ENCODE results near the gene TSFM.

TSFM gene

DNA sequence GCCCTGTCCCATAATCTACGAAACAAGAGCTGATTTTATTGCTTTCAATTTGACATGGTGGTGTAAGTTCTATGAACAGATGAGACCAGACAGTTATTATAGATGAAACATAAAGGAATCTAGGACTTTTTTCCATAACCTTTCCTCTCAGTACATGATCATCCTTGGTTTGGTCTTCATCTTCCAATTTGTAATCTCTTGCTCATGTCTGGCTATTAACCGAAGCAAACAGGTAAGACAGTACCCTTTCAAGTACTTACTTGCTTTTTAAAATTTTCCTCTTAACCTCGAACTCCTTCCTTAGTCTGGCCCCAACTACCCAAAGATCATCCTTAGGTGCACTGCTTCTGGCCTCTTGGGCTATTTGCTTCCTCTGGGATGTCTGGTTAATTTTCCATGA is 36.6 kb upstream of the TSFM start:
- no peak for DNase-seq (ENCODE audit: low spot score)

DNA sequence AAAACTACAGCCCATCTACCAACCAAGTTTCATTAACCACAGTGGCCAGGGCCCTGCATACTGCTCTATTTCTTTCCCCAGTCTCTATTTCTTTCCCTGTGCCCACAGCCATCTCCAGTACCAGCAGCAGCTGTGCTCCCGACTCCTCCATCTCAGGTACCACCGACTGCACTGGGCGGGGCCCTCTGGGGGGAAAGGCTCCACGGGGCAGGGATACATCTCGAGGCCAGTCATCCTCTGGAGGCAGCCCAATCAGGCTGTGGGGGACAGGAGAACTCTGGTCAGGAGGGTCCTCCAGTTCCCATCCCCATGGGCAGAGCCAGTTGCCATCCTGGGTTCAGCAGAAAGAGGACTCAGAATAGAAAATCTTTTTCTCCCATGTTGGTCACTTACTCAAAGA is 33.5 kb upstream of the TSFM start:
- DNase-seq (ENCODE audit: low spot score): no peak

DNA sequence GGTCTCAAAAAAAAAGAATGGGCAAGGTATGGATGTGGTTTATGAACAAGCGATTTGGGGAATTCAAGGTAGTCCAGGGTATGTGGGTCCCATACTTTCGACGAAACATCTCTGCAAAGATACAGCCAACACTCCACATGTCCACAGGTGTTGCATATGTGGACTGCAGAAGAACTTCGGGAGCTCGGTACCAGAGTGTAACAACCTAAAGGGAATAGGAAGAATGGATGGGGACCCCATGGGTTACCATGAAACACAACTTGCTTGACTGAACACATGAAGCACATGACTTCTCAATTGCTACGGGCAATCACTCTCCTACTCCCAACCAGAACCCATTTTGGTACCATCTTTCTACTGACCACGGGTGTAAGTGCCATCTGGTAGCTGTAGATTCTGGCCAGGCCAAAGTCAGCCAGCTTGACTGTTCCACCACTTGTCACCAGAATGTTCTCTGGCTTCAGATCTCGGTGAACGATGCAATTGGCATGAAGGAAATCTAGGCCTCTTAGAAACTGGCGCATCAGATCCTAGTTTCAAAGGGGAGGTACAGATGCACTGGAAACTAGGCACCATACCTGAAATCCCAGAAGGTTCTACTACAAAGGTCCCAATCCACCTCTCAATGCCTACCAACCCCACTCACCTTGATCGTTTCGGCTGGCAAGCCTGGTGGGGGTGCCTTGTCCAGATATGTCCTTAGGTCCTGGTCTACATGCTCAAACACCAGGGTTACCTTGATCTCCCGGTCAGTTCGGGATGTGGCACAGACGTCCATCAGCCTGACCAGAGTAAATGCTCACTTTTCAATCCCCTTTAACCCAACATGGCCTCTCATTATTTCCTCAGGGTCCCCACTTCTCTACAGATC is 31.8 kb upstream of the TSFM start:
- no peak for DNase-seq (ENCODE audit: low spot score)

DNA sequence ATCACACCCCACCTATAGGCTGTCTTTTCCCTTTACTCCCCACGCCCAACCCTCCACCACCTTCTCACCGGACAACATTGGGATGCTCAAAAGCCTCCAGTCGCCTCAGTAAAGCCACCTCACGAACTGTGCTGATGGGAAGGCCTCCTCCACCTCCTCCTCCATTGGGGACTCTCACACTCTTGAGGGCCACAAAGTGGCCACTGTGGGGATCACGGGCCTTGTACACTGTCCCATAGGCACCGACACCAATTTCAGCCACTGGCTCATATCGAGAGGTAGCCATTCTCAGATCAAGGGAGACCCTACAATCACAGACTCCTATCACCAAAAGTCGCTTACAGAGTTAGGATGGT is 31.2 kb upstream of the TSFM start:
- no peak for DNase-seq (ENCODE audit: low spot score)

DNA sequence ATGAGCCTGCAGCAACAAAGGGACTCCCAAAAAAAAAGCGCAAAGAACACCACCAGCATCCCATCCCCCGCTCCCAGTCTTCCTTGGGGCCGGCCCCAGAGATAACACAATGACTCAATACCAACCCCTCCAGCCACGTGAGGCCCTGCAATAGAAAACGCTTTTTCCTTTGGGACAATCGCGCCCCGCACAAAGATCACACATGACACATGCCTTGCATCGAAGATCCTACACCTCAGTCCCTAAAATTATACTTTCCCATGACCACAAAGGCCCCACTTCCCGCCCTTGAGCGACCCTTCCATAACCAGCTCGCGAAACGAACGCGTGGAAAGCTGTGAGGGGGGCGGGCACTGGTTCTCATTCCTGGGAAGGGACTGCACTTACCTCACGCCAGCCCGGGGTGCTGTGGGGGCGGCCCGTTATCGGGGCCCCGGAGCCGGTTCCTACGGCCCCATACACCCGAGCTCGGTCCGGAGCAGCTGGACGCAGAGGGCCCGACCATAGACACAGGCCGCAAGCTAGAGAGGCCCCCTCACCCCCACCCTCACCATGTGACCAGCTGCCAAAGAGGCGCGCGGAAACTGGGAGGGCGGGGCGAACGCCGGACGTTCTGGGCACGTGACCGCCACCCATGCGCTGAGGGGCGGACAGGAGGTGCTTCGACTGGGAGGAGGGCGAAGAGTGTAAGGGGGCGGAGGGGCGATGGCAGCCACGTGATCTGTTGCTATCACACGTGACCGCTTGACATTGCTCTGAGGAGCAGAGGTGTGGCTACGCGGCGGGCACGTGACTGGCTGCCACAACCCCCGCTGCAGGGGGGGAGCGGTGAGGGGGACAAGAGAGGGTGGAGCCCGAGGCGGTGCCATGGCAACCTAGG is 30.6 kb upstream of the TSFM start, which contains the start of gene CDK4:
TSS of gene CDK4 (minus strand) at position 523 of the 880 bp plus-strand sequence. CDS start 593 bp downstream, outside the sequence.
- peak; percentile 100 for DNase-seq (ENCODE audit: low spot score)

DNA sequence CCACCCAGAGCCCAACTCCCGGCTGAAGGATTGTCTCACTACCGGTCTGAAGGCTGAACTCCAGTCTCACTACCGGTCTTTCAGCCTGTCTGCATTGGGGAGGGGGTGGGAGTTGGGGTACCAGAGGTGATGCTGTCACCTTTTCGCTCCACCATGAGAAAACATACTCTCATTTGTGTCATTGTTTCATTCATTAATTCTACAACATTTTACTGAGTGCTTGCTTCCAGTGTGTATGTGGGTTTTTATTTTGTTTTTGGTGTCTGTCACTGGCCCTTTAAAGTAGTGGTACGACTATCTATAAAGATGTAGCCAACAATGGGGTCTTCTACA is 30.0 kb upstream of the TSFM start:
- DNase-seq (ENCODE audit: low spot score): no peak

DNA sequence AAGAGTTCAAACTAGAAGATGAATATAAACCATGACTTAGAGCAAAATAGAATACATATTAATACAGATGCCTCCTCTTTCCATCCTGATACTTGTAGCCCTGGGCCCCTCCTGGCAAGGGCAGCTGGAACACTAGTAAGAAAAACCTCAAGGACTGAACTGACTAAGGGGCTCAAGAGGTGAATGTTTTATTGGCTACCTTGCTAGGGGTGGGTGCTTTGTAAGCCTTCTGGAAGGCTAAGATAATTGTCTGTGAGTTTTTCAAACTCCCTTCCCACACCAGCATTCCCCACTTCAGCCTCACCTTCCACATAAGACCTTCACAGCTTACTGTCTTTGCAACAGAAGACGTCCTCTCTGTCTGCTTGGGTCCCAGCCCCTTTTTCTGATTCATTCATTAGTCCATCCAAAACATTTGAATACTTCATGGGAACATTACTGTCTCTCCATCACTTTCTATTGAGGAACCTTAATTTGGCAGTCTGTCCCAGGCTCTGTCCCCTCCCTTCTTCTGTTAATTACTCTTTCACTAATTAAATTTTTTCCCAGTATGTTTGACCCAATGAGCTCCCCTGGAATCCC is 28.7 kb upstream of the TSFM start:
- no peak for DNase-seq (ENCODE audit: low spot score)

DNA sequence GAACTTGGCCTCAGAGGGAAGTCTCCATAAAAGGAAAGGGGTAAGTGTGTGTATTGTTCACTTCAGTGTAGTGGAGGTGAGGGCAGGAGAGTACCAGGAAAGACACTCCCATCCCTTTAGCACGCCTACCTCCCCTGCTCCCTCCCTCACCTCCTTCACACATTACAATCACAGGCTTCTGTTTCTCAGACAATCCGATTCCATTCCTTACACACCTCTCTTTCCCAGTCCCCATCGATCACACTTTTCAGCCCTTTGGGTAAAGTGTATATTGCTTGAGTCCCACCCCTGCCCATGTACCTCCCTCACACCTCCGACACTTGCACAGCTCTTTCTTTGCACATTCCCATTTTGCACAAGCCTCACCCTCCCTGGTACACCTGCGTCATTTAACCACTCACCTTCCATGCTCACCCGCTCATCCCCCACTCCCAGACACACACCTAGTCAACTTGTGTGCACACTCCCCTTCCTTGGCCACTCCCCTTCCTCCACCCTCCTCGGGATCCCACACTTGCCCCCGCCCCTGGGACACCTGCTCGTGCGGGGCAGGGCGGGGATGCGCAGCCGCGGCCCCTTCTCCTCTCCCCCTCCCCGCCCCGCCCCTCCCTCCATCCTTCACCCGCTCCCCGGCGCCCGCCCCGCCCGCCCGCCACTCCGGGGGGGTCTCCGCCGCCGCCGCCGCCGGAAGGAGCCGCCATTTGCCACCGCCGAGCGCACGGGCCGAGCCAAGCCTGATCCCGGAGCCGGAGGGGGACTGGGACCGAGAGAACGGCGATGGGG is 28.0 kb upstream of the TSFM start, which contains the start of gene MARCHF9:
TSS of gene MARCHF9 (plus strand) at position 693 of the 783 bp plus-strand sequence. CDS start 426 bp downstream, outside the sequence.
- peak; percentile 79 for DNase-seq (ENCODE audit: low spot score)

DNA sequence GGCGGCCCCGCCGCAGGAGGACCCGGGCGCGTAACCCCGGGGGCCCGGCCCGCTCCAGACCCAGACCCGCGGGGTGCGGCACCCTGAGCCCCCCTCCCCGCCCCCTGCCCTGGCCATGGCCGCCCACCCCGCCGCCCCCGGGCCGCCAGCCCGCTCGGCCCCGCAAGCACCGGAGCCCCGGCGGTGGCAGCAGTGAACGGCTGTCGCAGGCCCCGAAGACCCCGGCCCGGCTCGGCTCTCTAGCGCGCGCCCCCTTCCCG is 27.5 kb upstream of the TSFM start:
- DNase-seq (ENCODE audit: low spot score): no peak

DNA sequence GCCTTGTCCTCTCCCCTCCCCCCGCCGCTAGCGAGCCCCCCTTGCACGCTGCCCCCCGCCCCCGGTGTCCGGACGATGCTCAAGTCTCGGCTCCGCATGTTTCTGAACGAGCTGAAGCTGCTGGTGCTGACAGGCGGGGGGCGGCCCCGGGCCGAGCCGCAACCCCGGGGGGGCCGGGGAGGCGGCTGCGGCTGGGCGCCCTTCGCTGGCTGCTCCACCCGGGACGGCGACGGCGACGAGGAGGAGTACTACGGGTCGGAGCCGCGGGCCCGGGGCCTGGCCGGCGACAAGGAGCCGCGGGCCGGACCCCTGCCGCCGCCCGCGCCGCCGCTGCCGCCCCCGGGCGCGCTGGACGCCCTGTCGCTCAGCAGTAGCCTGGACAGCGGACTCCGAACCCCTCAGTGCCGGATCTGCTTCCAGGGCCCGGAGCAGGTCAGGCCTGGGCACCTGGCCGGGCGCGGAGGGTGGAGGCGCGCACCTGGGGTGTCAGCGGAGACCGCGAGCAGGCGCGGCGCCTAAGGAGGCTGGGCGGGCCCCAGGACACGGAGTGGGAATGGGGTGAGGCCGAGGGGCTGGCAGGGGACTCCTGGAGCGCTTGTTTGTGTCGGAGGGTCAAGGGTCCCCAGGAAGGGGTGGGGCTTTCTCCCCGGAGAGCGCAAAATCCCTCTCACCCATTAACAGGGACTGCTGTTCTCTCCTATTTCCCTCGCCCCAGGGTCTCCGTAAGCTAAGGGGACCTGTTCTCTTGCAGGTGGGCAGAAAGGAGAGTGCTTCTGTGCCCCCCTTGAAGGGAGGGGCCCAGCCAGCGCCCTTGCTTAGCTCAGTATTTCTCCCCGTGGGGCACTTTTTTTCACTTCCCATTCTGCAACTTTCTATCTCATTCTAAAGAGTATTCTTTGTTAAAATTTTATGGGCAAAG is 26.9 kb upstream of the TSFM start:
- peak; percentile 73 for DNase-seq (ENCODE audit: low spot score)

DNA sequence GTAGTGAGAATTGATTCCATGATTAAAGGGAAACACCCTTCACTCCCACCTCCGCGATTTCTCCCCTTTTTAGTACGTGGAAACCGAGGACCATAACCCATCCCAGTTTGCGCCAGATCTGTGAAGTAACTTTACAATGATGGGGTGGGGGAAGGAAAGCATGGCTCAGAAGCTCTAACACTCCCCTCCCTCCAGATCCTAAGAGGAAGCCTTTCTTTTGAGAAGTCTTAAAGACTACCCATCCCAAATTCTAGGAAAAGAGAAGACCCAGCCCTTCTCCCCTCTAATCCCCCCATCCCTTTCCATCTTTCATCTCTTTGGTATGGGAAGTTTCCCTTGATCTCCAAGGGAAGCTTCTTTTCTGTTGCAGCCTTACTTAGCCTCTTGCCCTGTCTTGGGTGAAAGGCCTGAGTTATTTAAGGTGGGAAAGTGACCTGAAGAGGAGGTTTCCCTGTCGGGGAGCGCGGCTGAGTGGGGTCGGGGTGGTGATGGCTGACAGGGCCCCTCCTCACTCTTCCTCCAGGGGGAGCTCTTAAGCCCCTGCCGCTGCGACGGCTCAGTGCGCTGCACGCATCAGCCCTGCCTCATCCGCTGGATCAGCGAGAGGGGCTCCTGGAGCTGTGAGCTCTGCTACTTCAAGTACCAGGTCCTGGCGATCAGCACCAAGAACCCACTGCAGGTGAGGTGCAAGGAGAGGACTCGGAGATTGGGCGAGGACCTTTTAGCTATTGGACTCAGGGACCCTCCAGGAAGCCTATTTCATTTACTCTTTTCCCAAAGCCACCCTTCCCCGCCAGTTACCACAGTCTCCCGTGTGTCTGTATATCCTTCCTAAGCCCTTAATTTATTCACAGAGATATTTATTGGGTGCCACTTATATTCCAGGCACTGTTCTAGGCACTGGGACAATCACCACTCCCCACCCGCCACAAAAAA is 25.9 kb upstream of the TSFM start:
- DNase-seq (ENCODE audit: low spot score): peak; percentile 87

DNA sequence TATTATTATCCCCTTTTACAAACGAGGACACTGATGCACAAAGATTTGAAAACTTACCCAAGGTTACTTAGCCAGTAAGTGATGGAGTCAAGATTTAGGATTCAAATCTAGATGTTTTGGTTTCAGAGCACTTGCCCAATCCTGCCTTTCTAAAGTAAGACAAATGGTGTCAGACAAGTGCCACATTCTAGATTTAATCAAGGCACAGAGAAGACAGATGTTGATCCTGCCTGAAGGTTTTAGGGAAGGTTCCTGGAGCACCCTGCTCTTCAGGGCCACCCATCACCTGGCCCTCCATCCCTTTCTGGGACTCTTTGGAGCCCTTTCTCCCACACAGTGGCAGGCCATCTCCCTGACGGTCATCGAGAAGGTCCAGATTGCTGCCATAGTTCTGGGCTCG is 24.8 kb upstream of the TSFM start:
- no peak for DNase-seq (ENCODE audit: low spot score)

DNA sequence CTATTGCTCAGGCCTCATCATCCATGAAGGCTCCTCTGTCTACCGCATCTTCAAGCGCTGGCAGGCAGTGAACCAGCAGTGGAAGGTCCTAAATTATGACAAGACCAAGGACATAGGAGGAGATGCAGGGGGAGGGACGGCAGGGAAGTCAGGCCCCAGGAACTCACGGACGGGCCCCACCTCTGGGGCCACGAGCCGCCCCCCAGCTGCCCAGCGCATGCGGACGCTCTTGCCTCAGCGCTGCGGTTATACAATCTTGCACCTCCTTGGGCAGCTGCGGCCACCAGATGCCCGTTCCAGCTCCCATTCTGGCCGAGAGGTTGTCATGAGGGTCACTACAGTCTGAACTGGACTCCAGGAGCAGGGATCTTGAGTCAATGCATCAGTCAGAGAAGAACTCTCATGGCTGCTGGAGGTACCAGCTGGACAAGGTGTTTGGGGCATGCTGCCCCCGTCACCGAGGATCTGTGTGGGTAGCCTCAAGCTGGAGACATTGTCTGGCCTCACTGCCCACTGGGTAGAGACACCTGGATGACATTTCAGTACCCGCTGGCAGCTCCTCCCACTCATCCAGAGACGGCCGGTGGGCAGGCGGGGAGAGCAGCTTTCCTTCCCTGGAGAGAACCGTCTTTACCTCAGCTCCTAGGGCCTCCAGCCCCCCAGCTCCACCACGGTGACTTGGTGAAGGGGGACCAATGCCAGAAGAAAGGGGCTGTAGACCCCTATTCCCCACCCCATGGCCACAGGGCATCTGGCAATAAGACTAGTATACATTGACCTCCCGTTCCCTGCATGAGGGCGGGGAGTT is 23.8 kb upstream of the TSFM start:
- DNase-seq (ENCODE audit: low spot score): no peak

DNA sequence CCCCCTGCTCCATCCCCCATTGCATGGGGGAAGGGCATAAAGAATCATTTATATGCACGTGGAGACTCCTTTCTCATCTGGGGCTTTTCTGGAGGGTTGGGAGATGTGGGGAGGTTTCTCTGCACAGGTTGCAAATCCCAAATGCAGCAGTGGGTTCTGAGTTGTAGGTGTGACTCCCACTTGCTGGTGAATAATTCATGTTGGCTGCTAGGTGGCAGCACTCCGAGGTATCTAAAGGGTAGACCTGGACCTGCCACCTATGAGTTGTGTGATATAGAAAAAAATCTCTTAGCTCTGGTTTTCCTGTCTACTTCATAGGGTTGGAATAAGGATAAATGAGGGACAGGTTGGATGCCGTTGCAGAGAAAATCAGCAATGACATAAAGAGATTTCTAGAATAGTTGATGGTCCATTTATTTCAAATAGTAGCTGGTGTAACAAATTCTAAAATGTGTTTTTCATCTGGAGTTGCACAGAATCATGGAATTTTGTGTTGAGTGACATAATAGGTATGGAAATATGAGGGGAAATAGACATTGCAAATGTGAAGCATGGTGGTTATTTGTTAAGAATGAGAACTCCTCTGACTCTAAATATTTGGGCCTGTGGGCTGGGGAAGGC is 23.1 kb upstream of the TSFM start:
- no peak for DNase-seq (ENCODE audit: low spot score)

DNA sequence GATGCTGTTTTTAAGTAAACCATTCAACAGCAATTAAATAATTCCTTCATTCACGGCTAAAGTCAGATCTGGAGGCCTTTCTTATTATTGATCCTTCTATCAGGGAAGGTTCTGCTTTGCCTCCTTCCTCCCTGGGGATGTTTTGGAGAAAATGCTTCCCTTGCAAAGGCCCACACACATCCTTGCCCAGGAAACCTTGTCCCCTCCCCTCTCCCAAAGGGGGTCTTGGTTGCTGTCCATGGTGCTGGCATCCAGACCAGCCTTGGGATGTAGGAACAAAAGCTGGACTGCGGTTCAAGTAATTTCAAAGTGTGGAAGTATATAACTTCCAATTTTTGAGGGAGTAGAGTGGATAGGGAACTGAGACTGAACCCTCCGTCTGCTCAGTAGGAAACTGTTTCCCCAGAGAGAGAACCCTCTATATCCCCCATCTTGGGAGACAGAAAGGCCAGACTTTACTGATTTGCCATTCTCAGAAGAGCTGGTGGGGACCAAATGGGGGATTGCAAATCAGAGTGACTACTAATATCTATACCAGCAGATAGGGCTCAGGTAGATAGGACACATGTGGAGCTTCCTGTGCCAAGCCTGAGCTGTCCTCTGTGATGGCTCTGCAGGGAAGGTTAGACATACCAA is 22.1 kb upstream of the TSFM start:
- peak; percentile 80 for DNase-seq (ENCODE audit: low spot score)

DNA sequence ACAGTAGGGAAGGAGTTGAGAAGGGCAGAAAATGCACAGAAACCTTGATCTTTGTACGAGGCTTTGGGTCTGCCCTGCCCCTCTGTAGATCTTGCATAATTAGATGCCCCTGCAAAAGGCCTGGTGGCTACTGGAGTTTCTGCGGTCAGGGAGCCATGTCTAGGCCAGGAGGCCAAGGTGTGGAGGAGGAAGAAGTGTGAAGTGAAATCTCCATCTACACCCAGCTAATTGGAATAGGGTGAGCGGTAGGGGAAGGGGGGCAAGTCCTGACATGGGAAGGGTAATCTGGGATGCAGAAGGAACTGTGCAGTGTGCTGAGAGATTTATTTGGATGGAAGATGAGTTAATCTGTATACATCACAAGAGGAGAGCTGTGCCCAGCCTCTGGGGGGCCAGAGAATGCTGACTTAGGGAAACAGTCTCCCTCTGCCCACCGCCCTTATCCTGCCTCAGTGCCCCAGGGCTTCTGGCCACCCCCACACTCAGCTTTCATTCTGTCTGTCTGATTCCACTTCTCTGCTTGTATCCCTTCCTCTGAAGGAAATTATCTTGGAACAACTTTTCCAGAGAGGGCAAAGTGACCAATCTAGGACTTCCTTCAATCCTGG is 21.1 kb upstream of the TSFM start:
- peak; percentile 29 for DNase-seq (ENCODE audit: low spot score)

DNA sequence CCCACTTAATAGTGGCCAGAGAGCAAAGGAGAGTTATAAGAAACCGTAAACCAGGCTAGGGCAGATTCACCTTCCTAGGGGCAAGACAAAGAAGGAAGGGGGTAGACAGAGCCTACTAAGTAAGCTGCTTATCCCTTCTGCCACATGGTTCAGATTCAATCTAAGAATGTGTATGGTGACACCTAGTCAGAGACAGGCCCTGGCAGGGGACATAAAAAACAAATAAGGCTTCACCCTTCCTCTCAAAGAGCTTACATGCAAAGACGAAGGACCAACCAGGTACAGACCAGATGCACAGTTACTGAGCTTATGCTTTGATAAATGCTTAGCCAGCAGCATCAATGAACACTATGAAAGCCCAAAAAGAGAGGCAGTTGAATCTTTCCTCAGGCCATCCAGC is 20.1 kb upstream of the TSFM start:
- DNase-seq (ENCODE audit: low spot score): no peak

All from ecto neural progenitor cell (in vitro differentiated cells).